Transverse colon (tissue), 4 donors: ENCODE measurements around the gene MASP2. TPM values are rescaled to one million over a fixed set of nuclear protein-coding genes. Genes with fewer than 3 reads are reported as not detected.

Source experiments
- DNase-seq: peaks from one replicate; pipeline ENCODE4 v3.0.0-alpha.2; 2019
- H3K27ac ChIP-seq, 4 donors: fragments of 200-600 bp; sonication (generic); 2 replicates each; pipeline ENCODE4 v1.5.1; 2016 to 2018; ENCODE audit warnings: inconsistent platforms in 4 of 4
- H3K27me3 ChIP-seq: fragments of 200-600 bp; sonication (generic); 2 replicates; pipeline ENCODE4 v1.5.1; 2017; ENCODE audit warnings: inconsistent platforms
- H3K36me3 ChIP-seq, 4 donors: fragments of 200-600 bp; sonication (generic); 2 replicates each; pipeline ENCODE4 v1.5.1; 2017 to 2019; ENCODE audit warnings: inconsistent platforms in 4 of 4
- H3K4me1 ChIP-seq, 4 donors: fragments of 200-600 bp; sonication (generic); 2 replicates each; pipeline ENCODE4 v1.5.1; 2017 to 2020; ENCODE audit warnings: inconsistent platforms in 4 of 4
- H3K4me3 ChIP-seq, 4 donors: fragments of 200-600 bp; sonication (generic); 1 replicate in 1 of 4; 2 replicates in 3 of 4; pipeline versions ENCODE4 v1.5.1 to v1.6.1; 2017 to 2019; ENCODE audit warnings: inconsistent platforms in 4 of 4
- H3K9me3 ChIP-seq, 2 donors: fragments of 200-600 bp; sonication (generic); 2 replicates each; pipeline ENCODE4 v1.5.1; 2017 to 2019; ENCODE audit warnings: inconsistent platforms in 2 of 2
- EP300 ChIP-seq: sonication (generic); formaldehyde crosslinking; IDR thresholded peaks from one replicate; pipeline ENCODE4 v1.6.1; 2017; ENCODE audit warnings: antibody characterized with exemption, low read depth
- POLR2A ChIP-seq: fragments of 450-650 bp; IDR thresholded peaks from one replicate; pipeline ENCODE4 v1.6.1; 2016; ENCODE audit warnings: antibody characterized with exemption, mild to moderate bottlenecking, moderate library complexity
- POLR2AphosphoS5 ChIP-seq, 3 donors: sonication (generic); formaldehyde crosslinking; IDR thresholded peaks; one replicate each; pipeline ENCODE4 v1.6.1; 2016; ENCODE audit warnings: antibody characterized with exemption in 3 of 3
- WGBS, 2 donors: methylation state at CpG; one replicate each; pipeline ENCODE4 v1.1.5; 2018; ENCODE audit warnings: low coverage in 1 of 2; 5-methylcytosine and 5-hydroxymethylcytosine counted together
- in situ Hi-C, 4 donors: fragments of 200-750 bp; cut with MboI; loops; one replicate each; pipeline versions ENCODE4 v1.15.0 to v1.15.1; 2017; ENCODE audit warnings: low sequenced_read_pairs in 3 of 4, low pct_ligation_motif_present in 1 of 4, low pct_unique_long_range_greater_than_20kb in 1 of 4
- intact Hi-C: fragments of 100-400 bp; cut with DNase I; formaldehyde crosslinking; loops from one replicate; pipeline ENCODE4 v1.15.1; 2023; ENCODE audit warnings: low total_unique reads
- total RNA-seq, 4 donors: library from RNA; depleted of rRNA; stranded (reverse); fragments of >200 nt; gene quantifications; one replicate each; pipeline ENCODE4 v1.1.0, GENCODE V29; 2016
- TF ChIP-seq, protein P1 (sequence below), 5 experiments: fragments of 200-600 bp in 3 of 5; fragments of 450-650 bp in 2 of 5; sonication (generic) in 3 of 5; IDR thresholded peaks; 1 replicate in 2 of 5; 2 replicates in 3 of 5; pipeline ENCODE4 v1.5.1; 2016 to 2017; ENCODE audit warnings: antibody characterized with exemption in 5 of 5, inconsistent platforms in 3 of 5, mild to moderate bottlenecking in 2 of 5, moderate library complexity in 1 of 5

The MASP2 gene
- total RNA-seq, 4 donors from 2014 or later: not detected

GRCh38 chr1:11030865-11031264 is 16.2 kb downstream of the MASP2 start:
- Histone ChIP-seq H3K27me3 (no peaks in the 10 kb centered on the region), H3K4me3 (no peak overlapping the region), H3K4me1 (no peaks in the 10 kb centered on the region), H3K27ac (no peak overlapping the region), H3K9me3 (no peaks in the 10 kb centered on the region), H3K36me3 (peaks cover 0 to 5% (median 2%) of the 10 kb centered on the region in 4 donors)
- no peak for DNase-seq
- WGBS, 2 donors: 83 to 84% methylated on average over 4 to 9 of the region's 9 CpGs
- TF ChIP-seq, protein P1, sequence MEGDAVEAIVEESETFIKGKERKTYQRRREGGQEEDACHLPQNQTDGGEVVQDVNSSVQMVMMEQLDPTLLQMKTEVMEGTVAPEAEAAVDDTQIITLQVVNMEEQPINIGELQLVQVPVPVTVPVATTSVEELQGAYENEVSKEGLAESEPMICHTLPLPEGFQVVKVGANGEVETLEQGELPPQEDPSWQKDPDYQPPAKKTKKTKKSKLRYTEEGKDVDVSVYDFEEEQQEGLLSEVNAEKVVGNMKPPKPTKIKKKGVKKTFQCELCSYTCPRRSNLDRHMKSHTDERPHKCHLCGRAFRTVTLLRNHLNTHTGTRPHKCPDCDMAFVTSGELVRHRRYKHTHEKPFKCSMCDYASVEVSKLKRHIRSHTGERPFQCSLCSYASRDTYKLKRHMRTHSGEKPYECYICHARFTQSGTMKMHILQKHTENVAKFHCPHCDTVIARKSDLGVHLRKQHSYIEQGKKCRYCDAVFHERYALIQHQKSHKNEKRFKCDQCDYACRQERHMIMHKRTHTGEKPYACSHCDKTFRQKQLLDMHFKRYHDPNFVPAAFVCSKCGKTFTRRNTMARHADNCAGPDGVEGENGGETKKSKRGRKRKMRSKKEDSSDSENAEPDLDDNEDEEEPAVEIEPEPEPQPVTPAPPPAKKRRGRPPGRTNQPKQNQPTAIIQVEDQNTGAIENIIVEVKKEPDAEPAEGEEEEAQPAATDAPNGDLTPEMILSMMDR (IDR thresholded peaks at IDR 0.05): no peak
- no peak for TF ChIP-seq EP300
- TF ChIP-seq POLR2A: peak; percentile 20
- peak in 1 of 3 donors; percentile 36 for TF ChIP-seq POLR2AphosphoS5 (IDR thresholded peaks at IDR 0.05)
- in situ Hi-C loops (loop anchor here in 3 of 4 donors (10.0 to 25.0 kb wide), 2 partner anchors 604 to 606 kb away; no protein-coding TSS in a partner anchor), intact Hi-C loops (no loop called here)

- WGBS, 2 donors: 96 to 100% methylated on average over 1 to 3 of the region's 3 CpGs
- Histone ChIP-seq H3K4me1 (no peaks in the 10 kb centered on the region), H3K27ac (no peak overlapping the region), H3K4me3 (no peak overlapping the region), H3K36me3 (peaks cover 0 to 27% (median 11%) of the 10 kb centered on the region in 4 donors), H3K9me3 (no peaks in the 10 kb centered on the region), H3K27me3 (no peaks in the 10 kb centered on the region)
- no peak for DNase-seq
- intact Hi-C loops (no loop called here), in situ Hi-C loops (loop anchor here in 2 of 4 donors (25.0 kb wide), 1 partner anchor 609 kb away; no protein-coding TSS in a partner anchor)
- TF ChIP-seq, protein P1 (IDR thresholded peaks at IDR 0.05): no peak
- TF ChIP-seq EP300 (no peak), POLR2A (no peak), POLR2AphosphoS5 (IDR thresholded peaks at IDR 0.05) (no peak)
Observed at GRCh38 chr1:11028018-11028417, 19.0 kb downstream of the MASP2 start.

GRCh38 chr1:11027316-11027715 is 19.7 kb downstream of the MASP2 start:
- WGBS, 2 donors: 63 to 84% methylated on average over 4 to 6 of the region's 6 CpGs
- peaks cover 0 to 34% (median 14%) of the 10 kb centered on the region in 4 donors for H3K36me3 ChIP-seq
- H3K4me3 ChIP-seq: no peak overlapping the region
- intact Hi-C loops (no loop called here), in situ Hi-C loops (loop anchor here in 2 of 4 donors (25.0 kb wide), 1 partner anchor 610 kb away; no protein-coding TSS in a partner anchor)
- H3K27me3 ChIP-seq: no peaks in the 10 kb centered on the region
- no peaks in the 10 kb centered on the region for H3K9me3 ChIP-seq
- no peak for TF ChIP-seq EP300
- TF ChIP-seq, protein P1 (IDR thresholded peaks at IDR 0.05): no peak
- TF ChIP-seq POLR2AphosphoS5 (IDR thresholded peaks at IDR 0.05): no peak
- TF ChIP-seq POLR2A: no peak
- no peaks in the 10 kb centered on the region for H3K4me1 ChIP-seq
- DNase-seq: no peak
- no peak overlapping the region for H3K27ac ChIP-seq

- H3K36me3 ChIP-seq: peaks cover 0 to 38% (median 16%) of the 10 kb centered on the region in 4 donors
- WGBS, 2 donors: 93% methylated on average over 3 to 5 of the region's 5 CpGs
- intact Hi-C loops: no loop called here
- H3K9me3 ChIP-seq: no peaks in the 10 kb centered on the region
- DNase-seq: no peak
- no peak overlapping the region for H3K27ac ChIP-seq
- TF ChIP-seq, protein P1 (IDR thresholded peaks at IDR 0.05): no peak
- TF ChIP-seq EP300: no peak
- TF ChIP-seq POLR2A: no peak
- TF ChIP-seq POLR2AphosphoS5 (IDR thresholded peaks at IDR 0.05): no peak
- H3K4me1 ChIP-seq: no peaks in the 10 kb centered on the region
- in situ Hi-C loops: loop anchor here in 2 of 4 donors (25.0 kb wide), 1 partner anchor 610 kb away; no protein-coding TSS in a partner anchor
- no peak overlapping the region for H3K4me3 ChIP-seq
- H3K27me3 ChIP-seq: no peaks in the 10 kb centered on the region
Observed at GRCh38 chr1:11026903-11027302, 20.1 kb downstream of the MASP2 start.
